Panc1 (cell line): ENCODE data around the gene SLC34A3. TPM values are rescaled to one million over a fixed set of nuclear protein-coding genes. Genes with fewer than 3 reads are reported as not detected.
A peak's percentile ranks its signal among the peaks of the same experiment; 100 is the strongest.

ENCODE experiments used
- ATAC-seq: fragments of 200-7000 bp; cut with Tn5 transposase; 2 replicates; pipeline ENCODE4 v1.9.1; 2020; ENCODE audit warnings: mild to moderate bottlenecking, moderate library complexity
- BruUV-seq: library from RNA; stranded (reverse); fragments of 400-500 nt; replicated peaks from 2 replicates; lab custom pipeline; 2021; lab: Mats Ljungman, UMichigan
- CTCF ChIA-PET: fragments of 300-600 bp; sonication (Branson Sonifier 250); formaldehyde crosslinking; loops from one replicate; lab custom pipeline; 2022; ENCODE audit warnings: antibody characterized with exemption; lab: Charles Lee
- POLR2A ChIA-PET: fragments of 300-600 bp; sonication (Branson Sonifier 250); formaldehyde crosslinking; loops from one replicate; lab custom pipeline; 2022; ENCODE audit warnings: antibody characterized with exemption; lab: Charles Lee
- DNase-seq: peaks from one replicate; pipeline ENCODE4 v3.0.0-alpha.2; 2010; ENCODE audit warnings: low read depth, low spot score
- H3K27ac ChIP-seq: 2 replicates; pipeline ENCODE4 v1.5.1; 2011; ENCODE audit warnings: mild to moderate bottlenecking, low read length, inconsistent platforms
- H3K27me3 ChIP-seq: fragments of 200-500 bp; sonication (Bioruptor generic); 2 replicates; pipeline ENCODE4 v1.6.0; 2014; ENCODE audit warnings: low read length, inconsistent platforms; ENCODE audit not compliant: control insufficient read depth, insufficient read depth
- H3K36me3 ChIP-seq: fragments of 200-500 bp; sonication (Bioruptor generic); 2 replicates; pipeline ENCODE4 v1.5.1; 2014; ENCODE audit warnings: inconsistent platforms, mild to moderate bottlenecking, low read length, moderate library complexity; ENCODE audit not compliant: control insufficient read depth, insufficient read depth
- H3K4me1 ChIP-seq: 2 replicates; pipeline ENCODE4 v1.5.1; 2011; ENCODE audit warnings: inconsistent platforms, mild to moderate bottlenecking, low read length, moderate library complexity; ENCODE audit not compliant: control insufficient read depth, insufficient read depth
- H3K4me3 ChIP-seq, 2 experiments: 2 replicates each; pipeline ENCODE4 v1.5.1; 2011 to 2012; ENCODE audit warnings: low read depth in 2 of 2, low read length in 2 of 2, mild to moderate bottlenecking in 2 of 2, inconsistent platforms in 1 of 2, moderate library complexity in 1 of 2
- H3K9me3 ChIP-seq: fragments of 200-500 bp; sonication (Bioruptor generic); 2 replicates; pipeline ENCODE4 v1.5.1; 2014; ENCODE audit warnings: low read depth, mild to moderate bottlenecking, inconsistent platforms, low read length, moderate library complexity; ENCODE audit not compliant: control insufficient read depth, insufficient read depth
- POLR2AphosphoS5 ChIP-seq: IDR thresholded peaks from 2 replicates; pipeline ENCODE4 v1.6.1; 2012; ENCODE audit warnings: mild to moderate bottlenecking, low read depth, low read length, moderate library complexity
- REST ChIP-seq, 2 experiments: IDR thresholded peaks; 2 replicates each; pipeline ENCODE4 v1.6.1; 2011 to 2012; ENCODE audit warnings: low read depth in 2 of 2, control low read depth in 1 of 2, low read length in 1 of 2, mild to moderate bottlenecking in 1 of 2, moderate library complexity in 1 of 2; ENCODE audit not compliant: insufficient read depth in 1 of 2
- SIN3A ChIP-seq: IDR thresholded peaks from 2 replicates; pipeline ENCODE4 v1.6.1; 2012; ENCODE audit warnings: low read depth, mild to moderate bottlenecking, low read length, moderate library complexity, borderline replicate concordance; ENCODE audit not compliant: insufficient read depth
- TCF7L2 ChIP-seq: IDR thresholded peaks from 2 replicates; pipeline ENCODE4 v1.6.1; 2011; ENCODE audit warnings: mild to moderate bottlenecking, low read depth, low read length, inconsistent platforms
- in situ Hi-C: cut with HindIII; loops from 2 replicates; pipeline ENCODE4 v1.10.0; 2016; ENCODE audit warnings: low sequenced_read_pairs, low pct_unique_long_range_greater_than_20kb
- intact Hi-C: fragments of 100-400 bp; cut with micrococcal nuclease; formaldehyde crosslinking; loops from one replicate; pipeline ENCODE4 v1.10.0; 2022; ENCODE audit not compliant: unreplicated experiment
- total RNA-seq: library from RNA; stranded (reverse); gene quantifications from one replicate; pipeline ENCODE4 v1.2.1, GENCODE V29; 2021; ENCODE audit not compliant: unreplicated experiment
- TF ChIP-seq, protein P1 (sequence below): fragments of 450-650 bp; IDR thresholded peaks from 2 replicates; pipeline ENCODE4 v1.5.1; 2017; ENCODE audit warnings: mild to moderate bottlenecking

SLC34A3 gene
- total RNA-seq, 1 experiment from 2014 or later, result not detected

GRCh38 chr9:137198902-137199283 is 31.8 kb upstream of the SLC34A3 start:
- DNase-seq (no peak), ATAC-seq (no peak)
- TF ChIP-seq, protein P1, sequence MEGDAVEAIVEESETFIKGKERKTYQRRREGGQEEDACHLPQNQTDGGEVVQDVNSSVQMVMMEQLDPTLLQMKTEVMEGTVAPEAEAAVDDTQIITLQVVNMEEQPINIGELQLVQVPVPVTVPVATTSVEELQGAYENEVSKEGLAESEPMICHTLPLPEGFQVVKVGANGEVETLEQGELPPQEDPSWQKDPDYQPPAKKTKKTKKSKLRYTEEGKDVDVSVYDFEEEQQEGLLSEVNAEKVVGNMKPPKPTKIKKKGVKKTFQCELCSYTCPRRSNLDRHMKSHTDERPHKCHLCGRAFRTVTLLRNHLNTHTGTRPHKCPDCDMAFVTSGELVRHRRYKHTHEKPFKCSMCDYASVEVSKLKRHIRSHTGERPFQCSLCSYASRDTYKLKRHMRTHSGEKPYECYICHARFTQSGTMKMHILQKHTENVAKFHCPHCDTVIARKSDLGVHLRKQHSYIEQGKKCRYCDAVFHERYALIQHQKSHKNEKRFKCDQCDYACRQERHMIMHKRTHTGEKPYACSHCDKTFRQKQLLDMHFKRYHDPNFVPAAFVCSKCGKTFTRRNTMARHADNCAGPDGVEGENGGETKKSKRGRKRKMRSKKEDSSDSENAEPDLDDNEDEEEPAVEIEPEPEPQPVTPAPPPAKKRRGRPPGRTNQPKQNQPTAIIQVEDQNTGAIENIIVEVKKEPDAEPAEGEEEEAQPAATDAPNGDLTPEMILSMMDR, result no peak
- TF ChIP-seq SIN3A, result no peak
- TF ChIP-seq REST (IDR thresholded peaks at IDR 0.05; ENCODE audit: insufficient read depth in 1 of 2, low read depth in 2 of 2, low read length in 1 of 2), result no peak
- TF ChIP-seq POLR2AphosphoS5, result no peak
- TF ChIP-seq TCF7L2, result no peak
- ChIA-PET POLR2A (no interaction called here), CTCF (interaction anchor here (1.5 kb wide), 1 partner anchor 10 kb away, joined by 4 read pairs; no protein-coding TSS in a partner anchor)
- Histone ChIP-seq H3K4me3 (peak overlapping the region; percentile 34 to 45), H3K27ac (peak overlapping the region; percentile 34; the same call in 1 of the 2 replicates), H3K9me3 (no peaks in the 10 kb centered on the region), H3K27me3 (no peaks in the 10 kb centered on the region), H3K36me3 (no peaks in the 10 kb centered on the region), H3K4me1 (peaks cover 36% of the 10 kb centered on the region)
- in situ Hi-C loops, result no loop called here
- no TSS peak for BruUV-seq
- intact Hi-C loops, result no loop called here

DNA sequence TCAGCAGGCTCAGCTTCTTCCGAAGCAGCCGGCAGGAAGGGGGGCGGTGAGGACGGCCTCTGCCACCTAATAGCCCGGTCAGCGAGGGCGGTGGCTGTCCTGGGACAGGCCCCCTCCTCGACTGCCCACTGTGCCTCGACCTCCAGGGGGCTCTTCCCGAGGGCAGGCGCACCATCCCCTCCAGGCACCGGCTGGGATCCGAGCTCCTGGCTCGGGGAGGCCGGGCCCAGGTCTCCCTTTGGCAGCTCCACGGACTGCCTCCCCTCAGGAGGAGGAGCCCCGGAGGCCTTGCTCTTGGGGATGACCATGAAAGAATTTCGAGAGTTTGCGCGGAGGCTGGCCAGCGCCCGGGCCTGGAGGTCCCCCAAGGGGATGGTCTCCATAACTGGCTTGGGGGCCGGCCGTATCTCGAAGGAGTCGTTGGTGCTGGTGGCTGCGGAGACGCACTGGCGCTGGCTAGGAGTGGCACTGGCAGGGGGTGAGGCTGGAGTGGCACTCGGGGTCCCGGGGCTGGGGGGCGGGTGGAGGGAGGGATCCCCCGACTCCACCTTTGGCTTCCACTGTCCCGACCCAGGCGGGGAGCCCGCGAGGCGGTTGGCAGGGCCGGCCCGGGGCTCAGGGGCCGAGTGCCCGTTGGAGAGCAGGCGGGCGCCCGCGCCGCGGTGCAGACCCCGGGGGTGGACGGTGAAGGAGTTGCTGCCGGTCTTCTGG is 31.1 kb upstream of the SLC34A3 start:
- POLR2A ChIA-PET, result no interaction called here
- TF ChIP-seq TCF7L2 (no peak), REST (IDR thresholded peaks at IDR 0.05; ENCODE audit: insufficient read depth in 1 of 2, low read depth in 2 of 2, low read length in 1 of 2) (no peak), POLR2AphosphoS5 (no peak), SIN3A (no peak)
- TF ChIP-seq, protein P1, result no peak
- H3K27ac ChIP-seq, result peak overlapping the region; percentile 12; the same call in 1 of the 2 replicates
- H3K27me3 ChIP-seq, result no peaks in the 10 kb centered on the region
- H3K4me1 ChIP-seq, result peaks cover 40% of the 10 kb centered on the region
- DNase-seq (no peak), ATAC-seq (no peak)
- H3K36me3 ChIP-seq, result no peaks in the 10 kb centered on the region
- in situ Hi-C loops, result no loop called here
- H3K9me3 ChIP-seq, result no peaks in the 10 kb centered on the region
- intact Hi-C loops, result no loop called here
- CTCF ChIA-PET, result interaction anchor here (1.5 kb wide), 1 partner anchor 10 kb away, joined by 4 read pairs; no protein-coding TSS in a partner anchor
- BruUV-seq, result no TSS peak
- H3K4me3 ChIP-seq, result peak overlapping the region; percentile 34 to 45
